Measurements from ENCODE around the gene NET1.

NET1 gene

GRCh38 chr10:5482016-5482415, 69.7 kb downstream of the NET1 start:
- DNase-seq (ENCODE audit: low spot score), result no peak

DNA sequence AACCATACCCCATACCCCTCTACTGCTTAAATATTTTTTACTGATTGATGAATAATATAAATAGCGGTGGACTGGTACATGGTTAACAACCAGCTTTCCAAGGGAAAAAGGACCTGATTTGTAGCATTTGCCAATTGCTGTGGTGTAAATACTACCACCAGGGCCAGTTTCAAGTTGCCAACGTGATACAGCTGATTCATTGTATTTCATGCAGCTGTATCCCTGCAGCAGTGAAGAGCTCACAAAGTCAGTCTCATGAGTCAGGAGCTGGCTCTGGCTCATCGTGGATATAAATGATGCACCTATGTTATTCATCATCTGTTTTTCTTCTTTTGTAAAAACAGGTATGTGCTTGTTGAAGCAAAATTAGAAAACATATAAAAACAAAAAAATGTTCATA, 71.8 kb downstream of the NET1 start:
- DNase-seq (ENCODE audit: low spot score), result no peak

DNA sequence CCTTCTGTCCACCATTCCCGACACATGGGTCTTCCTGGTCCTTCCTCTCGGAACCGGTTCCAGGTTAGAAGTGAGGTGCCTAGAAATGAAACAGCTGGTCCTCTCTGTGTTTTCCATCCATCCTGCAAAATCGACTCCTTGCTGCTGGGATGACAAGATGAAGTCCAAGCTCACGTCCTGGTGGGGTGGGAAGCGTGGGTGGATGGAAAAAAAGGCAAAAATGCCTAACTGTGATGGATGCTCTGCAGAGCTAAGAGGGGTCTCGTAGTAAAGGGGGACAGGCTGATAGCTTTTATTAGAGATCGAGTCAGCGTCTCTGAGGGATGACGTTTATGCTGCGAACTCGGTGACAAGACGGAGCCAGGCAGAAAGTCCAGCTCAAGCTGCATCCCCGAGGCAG, 72.9 kb downstream of the NET1 start:
- no peak for DNase-seq (ENCODE audit: low spot score)

GRCh38 chr10:5485948-5486852, 73.8 kb downstream of the NET1 start:
- DNase-seq (ENCODE audit: low spot score), result no peak

- no peak for DNase-seq (ENCODE audit: low spot score)
These were observed 74.5 kb downstream of the NET1 start for GRCh38 chr10:5486853-5487235.

- DNase-seq (ENCODE audit: low spot score), result no peak
These were observed 76.2 kb downstream of the NET1 start for GRCh38 chr10:5488272-5489161.

- no peak for DNase-seq (ENCODE audit: low spot score)
These were observed 77.7 kb downstream of the NET1 start for GRCh38 chr10:5490032-5490431.

DNA sequence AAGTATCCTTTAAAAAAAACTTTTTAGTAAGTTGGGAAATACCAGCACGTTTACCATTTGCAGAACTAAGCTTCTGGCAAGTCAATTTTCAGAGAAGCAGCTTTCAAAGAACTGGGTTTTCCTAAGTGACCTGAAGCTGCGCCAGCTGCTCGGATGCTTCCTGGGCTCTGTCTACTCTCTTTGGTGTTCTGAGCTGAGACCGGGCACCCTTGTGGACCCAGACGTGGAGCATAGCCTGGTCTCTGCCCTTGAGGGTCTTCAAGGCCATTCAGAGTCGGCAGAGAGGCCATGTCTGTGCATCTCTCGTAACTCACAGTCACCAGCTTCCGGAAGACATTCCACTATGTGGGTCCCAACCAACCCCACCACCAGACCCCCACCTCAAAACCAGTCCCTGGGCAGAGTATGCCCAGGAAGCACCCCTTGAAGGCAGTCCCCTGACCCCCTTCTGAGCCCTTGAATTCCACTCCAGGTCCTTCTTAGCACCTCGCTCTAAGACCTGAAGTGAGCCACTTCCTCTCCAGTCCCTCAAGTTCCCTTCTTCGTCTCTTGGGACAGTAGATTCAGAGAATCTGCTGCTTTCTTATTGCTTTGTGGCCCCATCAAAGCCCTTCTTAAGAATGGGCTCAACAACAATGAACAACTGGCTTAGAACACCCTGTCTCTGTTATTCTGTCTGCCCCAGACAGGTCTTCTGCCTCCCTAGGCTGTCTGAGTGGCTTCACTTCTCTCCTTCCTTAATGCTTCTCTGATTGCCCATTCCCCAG, 78.5 kb downstream of the NET1 start:
- no peak for DNase-seq (ENCODE audit: low spot score)

DNA sequence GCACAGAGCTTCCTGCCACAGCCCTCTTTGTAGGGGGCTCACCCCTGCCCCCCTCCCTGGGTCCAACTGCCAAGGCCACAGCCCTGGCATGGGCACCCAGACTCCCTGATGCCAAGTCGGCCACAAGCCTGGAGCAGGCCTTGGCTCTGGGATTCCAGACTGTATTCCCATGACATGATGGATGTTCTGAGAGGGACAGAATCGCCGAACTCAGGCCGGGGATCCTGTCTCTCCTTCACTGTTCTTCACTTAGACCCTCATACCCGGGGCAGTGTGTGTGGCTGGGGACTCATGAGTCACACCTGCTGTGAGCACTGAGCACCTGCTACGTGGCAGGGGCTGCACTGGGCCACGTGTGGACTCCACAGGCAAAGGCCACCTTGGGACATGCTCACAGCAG, 79.1 kb downstream of the NET1 start:
- DNase-seq (ENCODE audit: low spot score), result no peak

GRCh38 chr10:5492322-5492855, 80.0 kb downstream of the NET1 start:
- DNase-seq (ENCODE audit: low spot score), result no peak

GRCh38 chr10:5492929-5493576, 80.7 kb downstream of the NET1 start:
- DNase-seq (ENCODE audit: low spot score), result no peak

GRCh38 chr10:5493691-5494090, 81.3 kb downstream of the NET1 start:
- no peak for DNase-seq (ENCODE audit: low spot score)

DNA sequence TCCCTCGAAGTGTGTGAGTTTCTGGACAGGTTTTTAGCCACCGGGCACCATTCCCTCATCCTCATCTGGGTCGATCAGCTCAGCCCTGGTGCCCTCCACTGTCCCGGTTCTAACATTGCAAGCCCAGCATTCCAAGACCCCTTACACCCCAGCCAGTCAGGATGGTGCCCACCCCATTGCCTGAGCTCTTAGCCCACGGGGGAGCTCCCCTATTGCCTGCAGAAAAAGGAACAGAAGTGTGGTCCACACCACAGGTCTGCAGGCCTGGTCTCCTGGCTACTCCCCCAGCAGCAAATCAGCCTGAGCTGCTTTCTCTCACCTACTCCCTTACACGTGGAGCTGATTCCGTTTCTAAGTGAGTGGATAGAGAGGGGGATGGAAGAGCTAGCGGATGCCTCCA, 82.3 kb downstream of the NET1 start:
- no peak for DNase-seq (ENCODE audit: low spot score)

DNA sequence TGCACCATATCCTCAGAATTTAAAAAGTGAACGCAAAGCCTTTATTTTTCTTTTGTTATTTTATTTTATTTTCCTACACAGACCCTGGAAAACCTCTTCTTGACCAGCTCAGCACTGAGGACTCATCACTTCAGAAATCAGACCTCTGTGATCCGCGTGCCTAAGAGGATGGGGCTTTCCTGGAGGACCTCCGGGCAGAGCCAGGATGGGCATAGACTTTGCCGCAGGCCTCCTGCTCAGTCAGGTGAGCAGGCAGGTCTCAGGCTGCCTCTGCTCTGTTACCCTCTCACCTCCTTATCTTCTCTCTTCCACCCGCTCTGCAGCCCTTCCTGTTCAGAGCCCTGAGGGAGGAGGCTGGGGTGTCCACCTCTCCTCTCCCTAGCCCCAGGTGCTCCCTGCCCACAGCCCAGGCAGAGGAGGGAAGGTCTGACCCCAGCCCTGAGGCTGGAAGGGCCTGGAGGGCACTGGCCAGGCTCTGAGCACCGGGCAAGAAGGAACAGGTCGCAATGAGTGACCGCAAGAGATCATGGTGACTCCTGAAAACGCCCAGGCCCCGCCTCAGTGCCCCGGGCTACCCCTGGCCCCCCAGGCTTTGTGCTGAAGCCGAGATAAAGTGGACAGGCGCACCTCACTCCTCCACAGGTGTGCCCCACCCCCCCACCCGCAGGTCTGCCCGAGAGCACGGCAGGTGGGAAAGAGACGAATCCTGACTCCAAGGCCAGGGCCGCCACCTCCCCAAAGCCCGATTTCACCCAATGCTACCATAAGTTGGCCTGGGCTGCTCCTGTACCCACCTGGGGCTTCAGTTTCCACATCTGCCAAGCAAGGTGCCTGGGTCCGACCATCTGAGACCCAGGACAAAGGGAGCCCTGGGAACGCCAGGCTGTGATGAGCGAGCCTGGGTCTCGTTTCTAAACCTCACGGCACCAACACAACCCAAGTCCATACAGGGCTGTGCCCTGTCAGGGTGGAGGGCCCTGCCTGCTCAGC, 84.2 kb downstream of the NET1 start:
- DNase-seq (ENCODE audit: low spot score), result no peak

DNA sequence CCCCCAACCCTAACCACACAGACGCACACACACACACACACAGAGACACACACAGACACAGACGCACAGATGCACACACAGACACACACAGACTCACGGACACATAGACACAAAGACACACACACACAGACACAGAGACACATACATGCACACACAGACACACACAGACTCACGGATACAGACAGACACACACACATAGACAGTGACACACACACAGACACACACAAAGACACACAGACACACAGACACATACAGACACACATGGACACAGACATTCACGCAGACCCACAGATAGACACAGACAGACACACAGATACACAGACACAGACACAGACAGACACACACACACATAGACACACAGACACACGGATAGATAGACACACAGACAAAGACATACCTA, 84.9 kb downstream of the NET1 start:
- no peak for DNase-seq (ENCODE audit: low spot score)

DNA sequence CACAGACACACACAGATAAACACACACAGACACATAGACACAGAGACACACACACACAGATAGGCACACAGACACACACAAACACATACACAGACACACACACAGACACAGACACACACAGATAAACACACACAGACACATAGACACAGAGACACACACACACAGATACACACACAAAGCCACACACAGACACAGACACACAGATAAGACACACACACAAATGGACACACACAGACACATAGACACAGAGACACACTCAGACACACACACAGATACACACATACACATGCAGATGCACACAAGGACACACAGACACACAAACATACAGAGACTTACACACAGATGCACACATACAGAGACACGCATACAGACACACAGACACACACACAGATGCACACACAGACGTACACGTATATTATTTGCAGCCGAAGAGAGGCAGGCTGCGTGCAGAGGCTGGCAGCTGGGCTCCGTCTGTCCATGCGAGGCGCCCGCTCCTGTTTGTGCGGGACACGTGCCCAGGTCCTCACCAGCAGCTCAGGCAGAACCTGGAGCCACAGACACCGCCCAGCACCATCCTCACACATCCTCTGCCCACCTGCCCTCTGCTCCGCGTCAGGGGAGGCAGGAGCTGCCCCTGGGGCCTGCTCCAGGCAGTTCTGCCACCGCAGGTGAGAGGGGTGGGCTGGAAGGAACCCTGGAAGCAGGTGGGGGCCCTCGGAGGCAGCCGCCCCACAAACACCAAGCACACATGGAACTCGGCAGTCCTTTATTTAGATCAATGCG, 85.8 kb downstream of the NET1 start:
- DNase-seq (ENCODE audit: low spot score), result no peak

DNA sequence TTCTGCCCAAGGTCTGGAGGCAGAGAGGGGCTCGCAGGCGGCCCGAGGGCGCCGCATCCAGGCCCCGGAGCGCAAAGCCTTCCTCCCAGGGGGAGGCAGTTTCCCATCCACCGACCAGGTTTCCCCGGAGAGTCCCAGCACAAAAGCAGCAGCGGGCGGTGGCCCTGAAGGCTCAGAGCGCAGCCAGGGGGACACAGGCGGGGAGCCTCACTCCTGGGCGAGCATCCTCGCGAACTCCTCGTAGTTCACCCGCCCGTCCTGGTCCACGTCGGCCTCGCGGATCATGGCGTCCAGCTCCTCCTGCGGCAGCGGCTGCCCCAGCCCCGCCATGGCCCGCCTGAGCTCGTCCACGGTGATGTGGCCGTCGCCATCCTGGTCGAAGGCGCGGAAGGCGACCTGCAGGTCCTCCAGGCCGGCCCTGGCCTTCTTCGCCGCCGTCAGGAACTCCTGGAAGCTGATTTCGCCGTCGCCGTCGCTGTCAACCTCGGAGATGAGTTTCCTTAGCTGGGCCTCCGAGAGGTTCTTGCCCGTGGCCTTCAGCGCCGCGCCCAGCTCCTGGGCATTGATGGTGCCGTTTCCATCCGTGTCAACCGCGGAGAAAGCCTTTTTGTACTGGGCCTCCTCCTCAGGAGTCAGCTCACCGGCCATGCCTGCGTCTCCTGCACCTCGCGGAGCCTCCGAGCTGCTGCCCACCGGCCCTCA, 86.6 kb downstream of the NET1 start:
- no peak for DNase-seq (ENCODE audit: low spot score)

DNA sequence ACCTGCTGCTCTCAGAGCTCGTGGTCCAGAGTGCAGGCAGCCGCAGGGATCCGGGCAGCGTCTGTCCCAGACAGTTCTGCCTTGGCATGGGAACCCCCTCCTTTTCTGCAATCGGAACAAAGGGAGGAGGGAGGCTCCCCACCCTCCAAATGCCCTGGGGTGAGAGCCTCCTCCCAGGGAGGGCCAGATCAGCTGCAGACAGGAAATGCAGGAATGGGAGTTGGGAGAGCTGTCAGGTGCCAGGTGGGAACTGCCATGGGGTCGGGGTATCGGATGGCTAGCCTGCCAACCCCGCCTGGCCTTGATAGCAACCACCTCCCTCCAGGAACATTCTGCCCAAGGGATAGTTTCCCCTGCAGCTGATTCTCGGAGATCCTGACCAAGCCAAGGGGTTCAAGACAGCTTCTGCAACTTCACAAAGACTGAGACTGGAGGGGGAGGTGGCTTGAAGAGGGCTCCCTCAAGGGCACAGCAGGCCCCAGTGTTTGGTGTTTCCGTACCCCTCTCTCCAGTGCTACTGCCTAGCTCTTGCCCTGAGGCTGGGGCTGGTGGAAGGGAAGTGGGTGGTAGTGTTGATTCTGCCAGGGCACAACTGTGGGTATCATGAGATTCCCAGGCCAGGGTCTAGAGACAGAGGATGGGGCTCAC, 87.3 kb downstream of the NET1 start, which contains the start of gene CALML5:
CALML5 (minus strand) TSS at position 78 of the 648 bp plus-strand sequence. CDS start 132 bp downstream, outside the sequence.
- no peak for DNase-seq (ENCODE audit: low spot score)

Data from hematopoietic multipotent progenitor cell treated with erythropoietin and hydrocortisone succinate and interleukin-3 and kit ligand, for 17 days (in vitro differentiated cells).